Measurements from ENCODE around the gene ARRB1. TPM values are rescaled to one million over a fixed set of nuclear protein-coding genes. Genes with fewer than 3 reads are reported as not detected.

The ARRB1 gene
- total and polyA plus RNA-seq, 2 of the 13 experiments (the other 11 are each of a cell fraction or from before 2014, with no cell fraction given), result 22.5 to 35.7 TPM

DNA sequence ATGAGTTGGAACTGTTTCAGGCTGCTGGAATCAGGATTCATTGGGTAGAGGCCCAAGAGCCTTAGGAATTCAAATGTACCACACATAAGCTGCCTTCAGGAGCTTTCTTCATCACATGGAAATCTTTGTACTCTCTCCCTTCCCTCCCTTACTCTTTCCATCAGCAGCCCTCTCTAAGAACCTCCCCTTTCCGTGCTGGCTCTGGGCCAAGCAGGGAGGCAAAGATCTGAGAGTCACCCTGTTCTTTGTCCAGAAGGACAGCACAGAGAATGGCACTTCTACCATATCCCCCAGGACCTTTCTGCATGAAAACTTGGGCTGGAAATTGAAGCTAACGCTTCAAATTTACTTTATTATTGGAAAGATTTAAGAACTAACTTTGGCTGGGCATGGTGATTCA, 131.6 kb downstream of the ARRB1 start:
- in situ Hi-C loops (cut with HindIII; ENCODE audit: extremely low pct_ligation_motif_present, low pct_unique_long_range_greater_than_20kb), result no loop called here
- no peak for FAIRE-seq

More for the DNA sequence above, 131.6 kb downstream of the ARRB1 start:
- H3K36me3 ChIP-seq (replicated peaks in 1 of 2; ENCODE audit: control insufficient read depth in 1 of 2, insufficient read depth in 2 of 2, low read length in 2 of 2), result no peaks in the 10 kb centered on the region
- intact Hi-C loops (cut with micrococcal nuclease; ENCODE audit: unreplicated experiment), result no loop called here
- TF ChIP-seq ZNF446 (CRISPR knock-in tag; IDR thresholded peaks at IDR 0.05), result no peak
- no peak for TF ChIP-seq NCOA5 (CRISPR knock-in tag; IDR thresholded peaks at IDR 0.05)
- TF ChIP-seq HMGXB4 (CRISPR knock-in tag; IDR thresholded peaks at IDR 0.05; ENCODE audit: borderline replicate concordance in 1 of 2, low read depth in 1 of 2), result no peak
- TF ChIP-seq BRCA1 (CRISPR knock-in tag; IDR thresholded peaks at IDR 0.05), result no peak
- no peak for TF ChIP-seq ZNF235 (CRISPR knock-in tag; IDR thresholded peaks at IDR 0.05; ENCODE audit: borderline replicate concordance)
- no peak for TF ChIP-seq ZFP82 (CRISPR knock-in tag; IDR thresholded peaks at IDR 0.05; ENCODE audit: borderline replicate concordance)
- TF ChIP-seq TGIF2 (CRISPR knock-in tag; IDR thresholded peaks at IDR 0.05), result no peak
- no peak for TF ChIP-seq ZGPAT (CRISPR knock-in tag; IDR thresholded peaks at IDR 0.05)
- no peak for TF ChIP-seq ZNF703 (CRISPR knock-in tag; IDR thresholded peaks at IDR 0.05; ENCODE audit: borderline replicate concordance)
- TF ChIP-seq MBNL3 (CRISPR knock-in tag; conservative IDR thresholded peaks at IDR 0.05), result no peak
- TF ChIP-seq ZNF557 (CRISPR knock-in tag; IDR thresholded peaks at IDR 0.05), result no peak
- no peak for TF ChIP-seq ZNF678 (CRISPR knock-in tag; IDR thresholded peaks at IDR 0.05)
- no peak for TF ChIP-seq YY1 (IDR thresholded peaks at IDR 0.05; ENCODE audit: insufficient read depth, insufficient replicate concordance, low read depth, low read length)
- TF ChIP-seq ZSCAN12 (CRISPR knock-in tag; IDR thresholded peaks at IDR 0.05), result no peak
- no peak for TF ChIP-seq PHF8 (CRISPR knock-in tag; IDR thresholded peaks at IDR 0.05)
- no peak for TF ChIP-seq MEF2D (CRISPR knock-in tag; IDR thresholded peaks at IDR 0.05)
- no peak for TF ChIP-seq CENPT (CRISPR knock-in tag; IDR thresholded peaks at IDR 0.05; ENCODE audit: low read depth)
- no peaks in the 10 kb centered on the region for H3K9me3 ChIP-seq (ENCODE audit: low read length)
- no peak overlapping the region for H3K27ac ChIP-seq (ENCODE audit: extremely low read length, insufficient read depth, low read length)
- DNase-seq (ENCODE audit: low spot score) (no peak), ATAC-seq (no peak)
- H3K79me2 ChIP-seq (ENCODE audit: insufficient read depth, low read length), result no peaks in the 10 kb centered on the region
- H3K4me3 ChIP-seq (replicated peaks in 1 of 3; ENCODE audit: insufficient read depth in 1 of 3, low read depth in 2 of 3, low read length in 3 of 3), result no peak overlapping the region
- no peak overlapping the region for H2AFZ ChIP-seq (ENCODE audit: low read length)
- H3K4me2 ChIP-seq (ENCODE audit: low read depth, low read length), result no peak overlapping the region
- peaks cover 1 to 6% of the 10 kb centered on the region in 2 experiments; a peak in 4 of 5 replicates for H3K27me3 ChIP-seq (ENCODE audit: control insufficient read depth in 1 of 2, insufficient read depth in 2 of 2, low read length in 2 of 2)
- no TSS peak for BruUV-seq (replicated peaks)
- 3% methylated on average over 2 of the region's 2 CpGs for WGBS (ENCODE audit: low lambda C conversion rate)
- no peak overlapping the region for H3K9ac ChIP-seq (ENCODE audit: insufficient read depth, low read depth, low read length)
- ChIA-PET POLR2A (interaction anchor here (1.2 kb wide), 1 partner anchor 15 kb away, joined by 3 read pairs; no protein-coding TSS in a partner anchor), CTCF (ENCODE audit: low intra/inter-chr PET ratio, low total read pairs) (no interaction called here)
- no peaks in the 10 kb centered on the region for H3K4me1 ChIP-seq (ENCODE audit: insufficient read depth, low read length)
- H4K20me1 ChIP-seq (ENCODE audit: insufficient read depth, low read length), result no peaks in the 10 kb centered on the region
